Lower leg skin (tissue), 3 donors: ENCODE measurements around the gene UTRN.

Source experiments
- POLR2A ChIP-seq, 2 donors: fragments of 450-650 bp; IDR thresholded peaks; one replicate each; pipeline ENCODE4 v1.6.1; 2016 to 2017; ENCODE audit warnings: antibody characterized with exemption in 2 of 2, mild to moderate bottlenecking in 1 of 2, moderate library complexity in 1 of 2
- TF ChIP-seq, protein P1 (sequence below), 3 donors: fragments of 450-650 bp; IDR thresholded peaks; one replicate each; pipeline ENCODE4 v1.5.1; 2016; ENCODE audit warnings: antibody characterized with exemption in 3 of 3, mild to moderate bottlenecking in 3 of 3, moderate library complexity in 2 of 3

- TF ChIP-seq POLR2A (IDR thresholded peaks at IDR 0.05): no peak
- TF ChIP-seq, protein P1, sequence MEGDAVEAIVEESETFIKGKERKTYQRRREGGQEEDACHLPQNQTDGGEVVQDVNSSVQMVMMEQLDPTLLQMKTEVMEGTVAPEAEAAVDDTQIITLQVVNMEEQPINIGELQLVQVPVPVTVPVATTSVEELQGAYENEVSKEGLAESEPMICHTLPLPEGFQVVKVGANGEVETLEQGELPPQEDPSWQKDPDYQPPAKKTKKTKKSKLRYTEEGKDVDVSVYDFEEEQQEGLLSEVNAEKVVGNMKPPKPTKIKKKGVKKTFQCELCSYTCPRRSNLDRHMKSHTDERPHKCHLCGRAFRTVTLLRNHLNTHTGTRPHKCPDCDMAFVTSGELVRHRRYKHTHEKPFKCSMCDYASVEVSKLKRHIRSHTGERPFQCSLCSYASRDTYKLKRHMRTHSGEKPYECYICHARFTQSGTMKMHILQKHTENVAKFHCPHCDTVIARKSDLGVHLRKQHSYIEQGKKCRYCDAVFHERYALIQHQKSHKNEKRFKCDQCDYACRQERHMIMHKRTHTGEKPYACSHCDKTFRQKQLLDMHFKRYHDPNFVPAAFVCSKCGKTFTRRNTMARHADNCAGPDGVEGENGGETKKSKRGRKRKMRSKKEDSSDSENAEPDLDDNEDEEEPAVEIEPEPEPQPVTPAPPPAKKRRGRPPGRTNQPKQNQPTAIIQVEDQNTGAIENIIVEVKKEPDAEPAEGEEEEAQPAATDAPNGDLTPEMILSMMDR (IDR thresholded peaks at IDR 0.05): no peak
Measured at GRCh38 chr6:144330017-144330987, 45.2 kb downstream of the UTRN start.
